GM06990 (cell line): ENCODE measurements around the gene ETS1.
A peak's percentile ranks its signal among the peaks of the same experiment; 100 is the strongest.

ENCODE experiments used
- DNase-seq: peaks from one replicate; pipeline ENCODE4 v3.0.0-alpha.2; 2011; ENCODE audit not compliant: insufficient read length; ENCODE audit errors: extremely low read depth
- H3K27me3 ChIP-seq: replicated peaks from 2 replicates; pipeline ENCODE4 v1.6.0; 2011; ENCODE audit warnings: low read length; ENCODE audit not compliant: control insufficient read depth, insufficient read depth
- H3K36me3 ChIP-seq: 2 replicates; pipeline ENCODE4 v1.5.1; 2011; ENCODE audit warnings: low read length; ENCODE audit not compliant: control insufficient read depth, insufficient read depth
- H3K4me3 ChIP-seq: replicated peaks from 2 replicates; pipeline ENCODE4 v1.5.1; 2011; ENCODE audit warnings: low read depth, mild to moderate bottlenecking, control low read depth, low read length
- CTCF ChIP-seq: IDR thresholded peaks from 2 replicates; pipeline ENCODE4 v1.5.1; 2011; ENCODE audit warnings: low read length, control low read depth, mild to moderate bottlenecking, inconsistent platforms; ENCODE audit not compliant: insufficient read depth, poor library complexity, severe bottlenecking

Gene ETS1

GRCh38 chr11:128548649-128549255 lies 38.6 kb downstream of the ETS1 start:
- TF ChIP-seq CTCF, result peak; percentile 2
- peak; percentile 63 for DNase-seq
- peak overlapping the region; percentile 55 for H3K4me3 ChIP-seq
- H3K36me3 ChIP-seq, result no peaks in the 10 kb centered on the region
- H3K27me3 ChIP-seq, result no peaks in the 10 kb centered on the region

- no peaks in the 10 kb centered on the region for H3K27me3 ChIP-seq
- no peak for TF ChIP-seq CTCF
- H3K36me3 ChIP-seq, result no peaks in the 10 kb centered on the region
- no peak for DNase-seq
- peak overlapping the region; percentile 55 for H3K4me3 ChIP-seq
Measured at GRCh38 chr11:128547946-128548648, 39.3 kb downstream of the ETS1 start.

- no peak overlapping the region for H3K4me3 ChIP-seq
- H3K27me3 ChIP-seq, result no peaks in the 10 kb centered on the region
- TF ChIP-seq CTCF, result no peak
- no peaks in the 10 kb centered on the region for H3K36me3 ChIP-seq
- DNase-seq, result no peak
Measured at GRCh38 chr11:128546916-128547315, 40.4 kb downstream of the ETS1 start.

GRCh38 chr11:128544471-128545051 lies 42.8 kb downstream of the ETS1 start:
- DNase-seq, result no peak
- Histone ChIP-seq H3K4me3 (no peak overlapping the region), H3K36me3 (no peaks in the 10 kb centered on the region), H3K27me3 (no peaks in the 10 kb centered on the region)
- no peak for TF ChIP-seq CTCF

- Histone ChIP-seq H3K36me3 (no peaks in the 10 kb centered on the region), H3K27me3 (no peaks in the 10 kb centered on the region), H3K4me3 (no peak overlapping the region)
- no peak for DNase-seq
- no peak for TF ChIP-seq CTCF
Measured at GRCh38 chr11:128540469-128540868, 46.9 kb downstream of the ETS1 start.
